Testis (tissue), 3 donors: ENCODE measurements around the gene ME1. TPM values are rescaled to one million over a fixed set of nuclear protein-coding genes. Genes with fewer than 3 reads are reported as not detected.
"Not testable (repeated sequence)": the region's sequence is repeated elsewhere in the genome, so short reads cannot be mapped to it uniquely, and the experiment has no call there.

Source experiments
- DNase-seq: peaks from one replicate; pipeline ENCODE4 v3.0.0-alpha.2; 2019
- H3K27ac ChIP-seq, 2 donors: fragments of 200-600 bp; sonication (generic); one replicate each; pipeline ENCODE4 v1.5.1; 2019
- H3K27me3 ChIP-seq: fragments of 200-600 bp; sonication (generic); one replicate; pipeline ENCODE4 v1.5.1; 2019
- H3K36me3 ChIP-seq: fragments of 200-600 bp; sonication (generic); one replicate; pipeline ENCODE4 v1.5.1; 2017; ENCODE audit warnings: low read depth; ENCODE audit errors: missing control alignments
- H3K4me1 ChIP-seq: fragments of 200-600 bp; sonication (generic); one replicate; pipeline ENCODE4 v1.5.1; 2019
- H3K4me3 ChIP-seq, 2 donors: fragments of 200-600 bp; sonication (generic); one replicate each; pipeline ENCODE4 v1.5.1; 2017 to 2019
- H3K9me3 ChIP-seq: fragments of 200-600 bp; sonication (generic); one replicate; pipeline ENCODE4 v1.5.1; 2017
- POLR2A ChIP-seq: fragments of 450-650 bp; IDR thresholded peaks from one replicate; pipeline ENCODE4 v1.6.1; 2017; ENCODE audit warnings: antibody characterized with exemption, mild to moderate bottlenecking, moderate library complexity
- WGBS, 2 donors: methylation state at CpG; one replicate each; pipeline ENCODE4 v1.1.5; 2018; 5-methylcytosine and 5-hydroxymethylcytosine counted together
- intact Hi-C: fragments of 100-400 bp; cut with DNase I; formaldehyde crosslinking; loops from one replicate; pipeline ENCODE4 v1.15.1; 2023; ENCODE audit warnings: low total_unique reads
- polyA plus RNA-seq: library from polyadenylated mRNA; stranded (reverse); fragments of 350-450 nt; fragmentation: Illumina TruSeq; extraction: RNeasy Lipid Tissue Mini Kit (QIAGEN cat#74804); gene quantifications from one replicate; pipeline ENCODE4 v1.2.3, GENCODE V29; 2014; ENCODE audit warnings: low read depth, low replicate concordance; ENCODE audit not compliant: insufficient read depth
- total RNA-seq, 2 donors: library from RNA; depleted of rRNA; stranded (reverse); fragments of >200 nt; gene quantifications; one replicate each; pipeline ENCODE4 v1.2.3, GENCODE V29; 2016
- TF ChIP-seq, protein P1 (sequence below), 3 experiments: fragments of 450-650 bp in 2 of 3; fragments of 200-600 bp in 1 of 3; sonication (generic) in 1 of 3; IDR thresholded peaks; one replicate each; pipeline ENCODE4 v1.5.1; 2016 to 2019; ENCODE audit warnings: antibody characterized with exemption in 3 of 3, mild to moderate bottlenecking in 2 of 3, moderate library complexity in 1 of 3

The ME1 gene
- total and polyA plus RNA-seq, 3 donors from 2014 or later = 28.0 to 37.2 (median 32.9) TPM

DNA sequence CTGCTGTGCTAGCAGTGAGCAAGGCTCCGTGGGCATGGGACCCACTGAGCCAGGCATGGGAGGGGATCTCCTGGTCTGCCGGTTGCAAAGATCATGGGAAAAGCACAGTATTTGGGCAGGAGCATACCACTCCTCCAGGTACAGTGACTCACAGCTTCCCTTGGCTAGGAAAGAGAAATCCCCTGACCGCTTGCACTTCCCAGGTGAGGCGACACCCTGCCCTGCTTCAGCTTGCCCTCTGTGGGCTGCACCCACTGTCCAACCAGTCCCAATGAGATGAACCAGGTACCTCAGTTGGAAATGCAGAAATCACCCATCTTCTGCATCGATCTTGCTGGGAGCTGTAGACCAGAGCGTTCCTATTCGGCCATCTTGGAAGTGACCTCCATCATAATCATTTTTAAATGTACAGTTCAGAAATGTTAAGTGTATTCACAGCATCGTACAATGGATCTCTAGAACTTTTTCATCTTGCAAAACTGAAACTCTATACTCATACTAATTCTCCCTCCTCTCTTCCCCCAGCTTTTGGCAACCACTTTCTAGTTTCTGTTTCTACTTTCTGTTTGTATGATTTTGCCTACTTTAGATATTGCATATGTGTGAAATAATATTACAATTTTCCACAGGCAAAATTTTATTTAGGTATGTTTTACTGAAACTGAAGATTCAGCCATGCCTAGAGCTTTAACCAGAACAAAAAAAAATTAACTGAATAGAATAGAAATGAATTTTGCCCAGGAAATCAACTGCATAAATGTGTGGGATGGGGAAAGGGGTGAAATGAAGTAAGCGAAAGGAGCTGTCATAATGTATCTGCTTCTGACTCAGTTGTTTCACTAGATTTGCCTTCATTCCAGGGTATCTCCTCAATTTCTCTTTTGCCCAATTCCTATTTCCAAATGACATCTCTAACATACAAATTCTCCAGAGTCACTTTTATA is 137.7 kb downstream of the ME1 start:
- H3K27ac ChIP-seq = no peak overlapping the region
- no peak overlapping the region for H3K4me3 ChIP-seq
- 89 to 92% methylated on average over 7 to 9 of the region's 9 CpGs for WGBS, 2 donors
- no peaks in the 10 kb centered on the region for H3K9me3 ChIP-seq
- H3K27me3 ChIP-seq = no peaks in the 10 kb centered on the region
- intact Hi-C loops = no loop called here
- TF ChIP-seq POLR2A = no peak
- TF ChIP-seq, protein P1, sequence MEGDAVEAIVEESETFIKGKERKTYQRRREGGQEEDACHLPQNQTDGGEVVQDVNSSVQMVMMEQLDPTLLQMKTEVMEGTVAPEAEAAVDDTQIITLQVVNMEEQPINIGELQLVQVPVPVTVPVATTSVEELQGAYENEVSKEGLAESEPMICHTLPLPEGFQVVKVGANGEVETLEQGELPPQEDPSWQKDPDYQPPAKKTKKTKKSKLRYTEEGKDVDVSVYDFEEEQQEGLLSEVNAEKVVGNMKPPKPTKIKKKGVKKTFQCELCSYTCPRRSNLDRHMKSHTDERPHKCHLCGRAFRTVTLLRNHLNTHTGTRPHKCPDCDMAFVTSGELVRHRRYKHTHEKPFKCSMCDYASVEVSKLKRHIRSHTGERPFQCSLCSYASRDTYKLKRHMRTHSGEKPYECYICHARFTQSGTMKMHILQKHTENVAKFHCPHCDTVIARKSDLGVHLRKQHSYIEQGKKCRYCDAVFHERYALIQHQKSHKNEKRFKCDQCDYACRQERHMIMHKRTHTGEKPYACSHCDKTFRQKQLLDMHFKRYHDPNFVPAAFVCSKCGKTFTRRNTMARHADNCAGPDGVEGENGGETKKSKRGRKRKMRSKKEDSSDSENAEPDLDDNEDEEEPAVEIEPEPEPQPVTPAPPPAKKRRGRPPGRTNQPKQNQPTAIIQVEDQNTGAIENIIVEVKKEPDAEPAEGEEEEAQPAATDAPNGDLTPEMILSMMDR (IDR thresholded peaks at IDR 0.05) = no peak
- no peaks in the 10 kb centered on the region for H3K4me1 ChIP-seq
- H3K36me3 ChIP-seq = no peaks in the 10 kb centered on the region
- DNase-seq = no peak

DNA sequence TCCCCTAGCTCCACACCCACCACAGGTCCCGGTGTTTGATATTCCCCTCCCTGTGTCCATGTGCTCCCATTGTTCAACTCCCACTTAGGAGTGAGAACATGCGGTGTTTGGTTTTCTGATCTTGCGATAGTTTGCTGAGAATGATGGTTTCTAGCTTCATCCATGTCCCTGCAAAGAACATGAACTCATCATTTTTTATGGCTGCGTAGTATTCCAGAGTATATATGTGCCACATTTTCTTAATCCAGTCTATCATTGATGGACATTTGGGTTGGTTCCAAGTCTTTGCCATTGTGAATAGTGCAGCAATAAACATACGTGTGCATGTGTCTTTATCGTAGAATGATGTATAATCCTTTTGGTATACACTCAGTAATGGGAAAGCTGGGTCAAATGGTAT is 143.6 kb downstream of the ME1 start:
- H3K4me3 ChIP-seq, H3K27ac ChIP-seq, intact Hi-C loops, H3K4me1 ChIP-seq, H3K27me3 ChIP-seq, DNase-seq, H3K36me3 ChIP-seq, H3K9me3 ChIP-seq: not testable (repeated sequence)
- WGBS, 2 donors = 95 to 97% methylated on average over 6 of the region's 6 CpGs

DNA sequence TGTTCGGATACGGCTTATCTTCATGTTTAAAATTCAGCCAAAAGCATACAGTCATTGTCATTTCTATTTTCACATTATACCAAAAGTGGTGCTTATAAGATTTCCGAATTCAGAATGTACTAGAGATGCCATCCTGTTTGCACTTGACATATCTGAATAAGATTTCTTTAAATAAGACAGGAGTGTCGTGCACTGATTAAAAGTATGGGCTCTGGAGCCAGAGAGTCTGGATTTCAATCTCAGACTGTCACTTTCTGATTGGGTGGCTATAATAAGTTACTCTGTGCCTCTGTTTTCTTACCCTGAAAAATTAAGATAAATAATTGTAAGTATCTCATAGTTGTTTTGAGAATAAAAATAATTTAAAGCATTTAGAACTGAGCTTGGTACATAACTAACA is 144.9 kb downstream of the ME1 start:
- Histone ChIP-seq H3K4me3 (no peak overlapping the region), H3K4me1 (no peaks in the 10 kb centered on the region), H3K27me3 (no peaks in the 10 kb centered on the region), H3K9me3 (no peaks in the 10 kb centered on the region), H3K36me3 (no peaks in the 10 kb centered on the region), H3K27ac (no peak overlapping the region)
- intact Hi-C loops = no loop called here
- no peak for TF ChIP-seq POLR2A
- TF ChIP-seq, protein P1 (IDR thresholded peaks at IDR 0.05) = no peak
- 87% methylated on average over 4 of the region's 4 CpGs for WGBS, 2 donors
- no peak for DNase-seq

DNA sequence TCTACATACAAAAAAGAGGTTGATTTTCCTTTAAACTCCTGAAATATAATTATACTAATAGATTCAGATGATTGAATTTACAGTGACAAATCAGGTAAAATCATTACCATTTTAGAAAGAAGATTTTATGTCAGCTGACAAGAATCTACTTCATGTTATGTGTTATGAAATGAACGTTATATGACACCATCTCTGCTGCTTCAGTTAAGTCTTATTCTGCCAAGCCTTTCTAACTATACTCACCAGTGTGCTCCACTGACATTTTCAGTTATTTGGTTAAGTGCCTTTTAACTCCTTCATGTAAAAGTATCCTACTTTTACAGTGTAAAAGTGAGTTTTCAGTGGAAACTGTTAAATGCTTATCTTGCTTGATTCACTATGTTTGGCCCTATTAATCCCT is 157.3 kb downstream of the ME1 start:
- Histone ChIP-seq H3K36me3 (no peaks in the 10 kb centered on the region), H3K9me3 (no peaks in the 10 kb centered on the region), H3K27ac (no peak overlapping the region), H3K4me3 (no peak overlapping the region), H3K27me3 (no peaks in the 10 kb centered on the region), H3K4me1 (no peaks in the 10 kb centered on the region)
- no peak for DNase-seq
- no peak for TF ChIP-seq POLR2A
- TF ChIP-seq, protein P1 (IDR thresholded peaks at IDR 0.05) = no peak
- 42 to 49% methylated on average over 1 of the region's 1 CpG for WGBS, 2 donors
- intact Hi-C loops = no loop called here

DNA sequence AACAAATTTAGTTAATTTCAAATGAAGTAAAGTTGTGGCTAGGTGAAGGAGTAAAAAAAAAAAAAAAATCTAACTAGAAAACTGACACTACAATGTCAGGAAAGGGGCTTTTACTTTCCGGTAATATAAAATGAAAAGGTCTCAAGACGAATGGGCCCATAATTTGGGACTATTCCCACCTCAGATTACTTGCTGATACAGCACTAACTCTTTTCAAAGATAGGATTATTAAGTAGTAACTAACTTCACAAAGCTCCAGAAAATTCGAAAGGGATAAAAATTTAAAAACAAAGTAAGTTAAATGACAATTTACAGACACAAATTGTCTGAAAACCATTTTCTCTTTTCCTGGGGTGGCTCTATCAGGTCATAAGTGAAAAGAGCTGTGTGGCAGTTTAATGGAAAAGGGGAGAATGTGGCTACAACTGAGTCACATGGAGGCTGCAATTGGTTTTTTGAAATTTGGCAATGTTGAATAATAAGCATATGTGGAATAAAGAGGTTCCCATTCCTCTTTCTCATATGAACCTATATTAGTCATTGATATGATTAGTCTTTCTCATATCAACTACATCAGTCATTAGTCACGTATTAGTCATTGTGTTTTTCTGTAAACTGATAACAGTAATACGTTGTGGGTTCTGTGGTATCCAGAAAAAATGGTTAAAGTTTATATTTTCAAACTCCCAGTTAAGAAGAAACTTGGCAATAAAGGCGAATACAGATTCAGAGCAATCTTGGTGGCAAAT is 159.7 kb downstream of the ME1 start:
- WGBS, 2 donors = 83 to 88% methylated on average over 6 of the region's 6 CpGs
- no peak for TF ChIP-seq POLR2A
- TF ChIP-seq, protein P1 (IDR thresholded peaks at IDR 0.05) = no peak
- intact Hi-C loops = no loop called here
- H3K27me3 ChIP-seq = no peaks in the 10 kb centered on the region
- no peak for DNase-seq
- H3K9me3 ChIP-seq = no peaks in the 10 kb centered on the region
- H3K36me3 ChIP-seq = no peaks in the 10 kb centered on the region
- no peak overlapping the region for H3K4me3 ChIP-seq
- no peak overlapping the region for H3K27ac ChIP-seq
- H3K4me1 ChIP-seq = no peaks in the 10 kb centered on the region
